B cell (primary cell): ENCODE measurements around the gene FARP1. TPM values are rescaled to one million over a fixed set of nuclear protein-coding genes. Genes with fewer than 3 reads are reported as not detected.

ENCODE experiments used
- ATAC-seq: fragments of 200-7000 bp; cut with Tn5 transposase; one replicate; pipeline ENCODE4 v1.10.0; 2021; ENCODE audit warnings: low read depth, mild to moderate bottlenecking, moderate number of reproducible peaks, moderate library complexity
- CTCF ChIA-PET: fragments of 350-600 bp; sonication (Branson Sonifier 250); formaldehyde crosslinking; loops from one replicate; lab custom pipeline; 2021; ENCODE audit warnings: antibody characterized with exemption, inconsistent platforms; lab: Charles Lee
- POLR2A ChIA-PET: fragments of 350-600 bp; sonication (Branson Sonifier 250); formaldehyde crosslinking; loops from one replicate; lab custom pipeline; 2021; ENCODE audit warnings: antibody characterized with exemption; lab: Charles Lee
- DNase-seq: peaks from one replicate; pipeline ENCODE4 v3.0.0; 2013
- H2AFZ ChIP-seq: 2 replicates; pipeline ENCODE4 v1.6.1; 2012; ENCODE audit warnings: mild to moderate bottlenecking, low read depth, low read length; ENCODE audit not compliant: insufficient read depth, poor library complexity, severe bottlenecking
- H3K27ac ChIP-seq, 2 donors: 1 replicate in 1 of 2; 2 replicates in 1 of 2; pipeline ENCODE4 v1.5.1; 2012 to 2013; ENCODE audit warnings: low read length in 2 of 2, mild to moderate bottlenecking in 2 of 2, moderate library complexity in 1 of 2
- H3K27me3 ChIP-seq, 4 experiments: fragments of 200-600 bp in 1 of 4; sonication (generic) in 1 of 4; replicated peaks in 1 of 4; 1 replicate in 2 of 4; 2 replicates in 2 of 4; pipeline versions ENCODE4 v1.6.1 to v1.7.0; 2013 to 2016; ENCODE audit warnings: low read length in 3 of 4, mild to moderate bottlenecking in 2 of 4, mixed read lengths in 1 of 4, moderate library complexity in 1 of 4; ENCODE audit not compliant: insufficient read depth in 4 of 4, control insufficient read depth in 3 of 4; ENCODE audit errors: control extremely low read depth in 1 of 4
- H3K36me3 ChIP-seq, 2 experiments: replicated peaks in 1 of 2; 1 replicate in 1 of 2; 2 replicates in 1 of 2; pipeline versions ENCODE4 v1.6.1 to v1.7.1; 2013; ENCODE audit warnings: low read length in 1 of 2; ENCODE audit not compliant: insufficient read depth in 2 of 2, control insufficient read depth in 1 of 2; ENCODE audit errors: control extremely low read depth in 1 of 2, extremely low read depth in 1 of 2
- H3K4me1 ChIP-seq, 2 donors: fragments of 200-600 bp in 1 of 2; sonication (generic) in 1 of 2; 1 replicate in 1 of 2; 2 replicates in 1 of 2; pipeline versions ENCODE4 v1.5.1 to v1.6.1; 2013 to 2017; ENCODE audit warnings: low read length in 2 of 2; ENCODE audit not compliant: control insufficient read depth in 2 of 2, insufficient read depth in 2 of 2
- H3K4me2 ChIP-seq: replicated peaks from 2 replicates; pipeline ENCODE3; 2012; ENCODE audit warnings: mild to moderate bottlenecking, low read depth, low read length; ENCODE audit not compliant: poor library complexity, severe bottlenecking
- H3K4me3 ChIP-seq, 5 experiments: fragments of 200-600 bp in 1 of 5; sonication (generic) in 1 of 5; 1 replicate in 3 of 5; 2 replicates in 2 of 5; pipeline versions ENCODE4 v1.5.1 to v1.7.0; 2011 to 2016; ENCODE audit warnings: low read length in 4 of 5, mild to moderate bottlenecking in 4 of 5, low read depth in 2 of 5, control low read depth in 1 of 5, moderate library complexity in 1 of 5; ENCODE audit not compliant: insufficient read depth in 1 of 5; ENCODE audit errors: control extremely low read depth in 1 of 5, extremely low read depth in 1 of 5
- H3K79me2 ChIP-seq: fragments of 200-600 bp; sonication (generic); one replicate; pipeline ENCODE4 v1.6.0; 2016; ENCODE audit warnings: low read length; ENCODE audit not compliant: control insufficient read depth, insufficient read depth
- H3K9ac ChIP-seq: fragments of 200-600 bp; sonication (generic); 2 replicates; pipeline ENCODE4 v1.6.1; 2017; ENCODE audit warnings: mild to moderate bottlenecking, low read length, moderate library complexity
- H3K9me3 ChIP-seq, 3 donors: one replicate each; pipeline versions ENCODE4 v1.6.1 to v1.7.1; 2013; ENCODE audit warnings: low read length in 2 of 3; ENCODE audit not compliant: control insufficient read depth in 2 of 3, insufficient read depth in 1 of 3; ENCODE audit errors: control extremely low read depth in 1 of 3
- H4K20me1 ChIP-seq: 2 replicates; pipeline ENCODE4 v1.6.0; 2012; ENCODE audit warnings: mild to moderate bottlenecking, low read length; ENCODE audit not compliant: insufficient read depth, control insufficient read depth, poor library complexity, severe bottlenecking
- H3K27ac Mint-ChIP-seq: one replicate; pipeline ENCODE4 v1.8.0; 2021; ENCODE audit warnings: mixed read lengths
- H3K27me3 Mint-ChIP-seq: one replicate; pipeline ENCODE4 v1.8.0; 2021; ENCODE audit warnings: mixed read lengths
- H3K4me1 Mint-ChIP-seq: one replicate; pipeline ENCODE4 v1.8.0; 2021; ENCODE audit warnings: mixed read lengths
- H3K4me3 Mint-ChIP-seq: one replicate; pipeline ENCODE4 v1.8.0; 2021; ENCODE audit warnings: mixed read lengths
- H3K9me3 Mint-ChIP-seq: one replicate; pipeline ENCODE4 v1.8.0; 2022; ENCODE audit warnings: mixed read lengths; ENCODE audit not compliant: insufficient read depth
- EZH2 ChIP-seq: IDR thresholded peaks from 2 replicates; pipeline ENCODE4 v1.6.1; 2012; ENCODE audit warnings: borderline replicate concordance, low read depth, mild to moderate bottlenecking, moderate library complexity, low read length; ENCODE audit not compliant: insufficient read depth, poor library complexity, severe bottlenecking
- WGBS: methylation state at CpG from one replicate; pipeline ENCODE4 v1.1.5; 2013; ENCODE audit warnings: missing lambda C conversion rate; ENCODE audit not compliant: insufficient coverage; 5-methylcytosine and 5-hydroxymethylcytosine counted together
- intact Hi-C: fragments of 100-400 bp; cut with micrococcal nuclease; formaldehyde crosslinking; loops from one replicate; pipeline ENCODE4 v1.10.0; 2022
- polyA plus RNA-seq: library from polyadenylated mRNA; depleted of rRNA; stranded (reverse); fragments of >200 nt; gene quantifications from 2 replicates; pipeline ENCODE4 v1.2.3, GENCODE V29; 2012
- total RNA-seq, 2 donors: library from RNA; stranded (reverse); fragments of 120-200 nt in 1 of 2; gene quantifications; 1 replicate in 1 of 2; 2 replicates in 1 of 2; pipeline versions ENCODE4 v1.2.3 to v1.2.4, GENCODE V29; 2013 to 2022
- TF ChIP-seq, protein P1 (sequence below): fragments of 200-600 bp; IDR thresholded peaks from one replicate; pipeline ENCODE4 v1.8.0; 2022; ENCODE audit warnings: antibody characterized with exemption, mild to moderate bottlenecking

The FARP1 gene
- total and polyA plus RNA-seq, 2 donors (not counting 1 experiment from before 2014, with no cell fraction given) = 0.15 to 1.5 TPM

DNA sequence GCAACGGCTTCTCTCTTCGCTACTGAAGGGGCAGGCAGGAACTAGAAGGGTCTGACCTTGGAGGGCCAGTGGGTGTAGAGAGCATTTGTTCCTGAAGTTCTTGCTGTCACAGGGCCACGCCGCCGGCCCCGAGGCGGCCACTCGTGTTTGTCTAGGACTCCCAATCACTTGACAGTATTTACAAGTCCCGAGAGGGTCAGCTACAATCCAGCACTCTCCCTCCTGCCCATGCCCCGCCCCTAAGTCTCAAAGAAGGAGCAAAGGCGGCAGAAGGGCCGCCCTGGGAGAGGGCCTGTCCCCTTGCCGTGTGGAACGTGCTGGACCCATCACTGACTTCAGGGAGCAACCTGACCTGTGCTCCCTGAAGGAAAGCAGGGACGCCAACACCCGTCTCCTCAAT lies 315.5 kb downstream of the FARP1 start:
- Histone ChIP-seq H3K27ac (no peak overlapping the region), H3K36me3 (peaks cover 3 to 88% of the 10 kb centered on the region in 2 experiments), H3K9me3 (no peaks in the 10 kb centered on the region), H4K20me1 (peaks cover 42% of the 10 kb centered on the region), H3K4me3 (no peak overlapping the region), H3K27me3 (no peaks in the 10 kb centered on the region), H2AFZ (no peak overlapping the region), H3K4me1 (no peaks in the 10 kb centered on the region), H3K4me2 (no peak overlapping the region), H3K9ac (no peak overlapping the region), H3K79me2 (peaks cover 18% of the 10 kb centered on the region)
- Mint-ChIP-seq H3K27ac (no peak overlapping the region), H3K4me3 (no peak overlapping the region), H3K27me3 (no peaks in the 10 kb centered on the region), H3K9me3 (no peaks in the 10 kb centered on the region), H3K4me1 (no peaks in the 10 kb centered on the region)
- CTCF ChIA-PET = no interaction called here
- intact Hi-C loops = no loop called here
- whole genome bisulfite sequencing = 96% methylated on average over 12 of the region's 16 CpGs
- POLR2A ChIA-PET = no interaction called here
- TF ChIP-seq EZH2 = no peak
- TF ChIP-seq, protein P1, sequence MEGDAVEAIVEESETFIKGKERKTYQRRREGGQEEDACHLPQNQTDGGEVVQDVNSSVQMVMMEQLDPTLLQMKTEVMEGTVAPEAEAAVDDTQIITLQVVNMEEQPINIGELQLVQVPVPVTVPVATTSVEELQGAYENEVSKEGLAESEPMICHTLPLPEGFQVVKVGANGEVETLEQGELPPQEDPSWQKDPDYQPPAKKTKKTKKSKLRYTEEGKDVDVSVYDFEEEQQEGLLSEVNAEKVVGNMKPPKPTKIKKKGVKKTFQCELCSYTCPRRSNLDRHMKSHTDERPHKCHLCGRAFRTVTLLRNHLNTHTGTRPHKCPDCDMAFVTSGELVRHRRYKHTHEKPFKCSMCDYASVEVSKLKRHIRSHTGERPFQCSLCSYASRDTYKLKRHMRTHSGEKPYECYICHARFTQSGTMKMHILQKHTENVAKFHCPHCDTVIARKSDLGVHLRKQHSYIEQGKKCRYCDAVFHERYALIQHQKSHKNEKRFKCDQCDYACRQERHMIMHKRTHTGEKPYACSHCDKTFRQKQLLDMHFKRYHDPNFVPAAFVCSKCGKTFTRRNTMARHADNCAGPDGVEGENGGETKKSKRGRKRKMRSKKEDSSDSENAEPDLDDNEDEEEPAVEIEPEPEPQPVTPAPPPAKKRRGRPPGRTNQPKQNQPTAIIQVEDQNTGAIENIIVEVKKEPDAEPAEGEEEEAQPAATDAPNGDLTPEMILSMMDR = no peak
- ATAC-seq = no peak
- no peak for DNase-seq

DNA sequence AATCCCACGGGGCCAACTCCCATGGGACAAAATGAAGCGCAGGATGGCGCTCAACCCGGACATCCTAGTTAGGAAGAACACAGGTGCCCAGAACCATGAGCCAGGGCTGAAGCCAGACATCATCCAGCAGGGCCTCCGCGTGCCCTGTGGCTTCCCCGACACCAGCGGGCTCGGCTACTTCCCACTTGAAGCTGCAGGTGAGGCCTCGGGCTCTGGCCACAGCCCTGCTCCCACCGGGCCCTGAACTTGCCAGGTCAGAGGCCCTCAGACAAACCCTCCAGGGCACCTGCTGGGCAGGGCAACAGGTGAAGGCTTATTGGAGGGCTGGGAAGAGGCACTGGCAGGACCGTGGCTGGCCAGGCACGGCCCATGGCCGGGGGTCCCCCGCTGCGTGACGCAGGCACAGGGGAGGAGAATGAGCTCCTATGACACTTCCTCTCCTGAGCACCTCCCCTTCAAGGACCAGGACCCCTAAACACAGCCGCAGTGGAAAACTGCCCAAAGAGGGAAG lies 316.3 kb downstream of the FARP1 start:
- ATAC-seq (no peak), DNase-seq (no peak)
- Histone ChIP-seq H3K79me2 (peaks cover 24% of the 10 kb centered on the region), H3K4me3 (no peak overlapping the region), H3K36me3 (peaks cover 3 to 86% of the 10 kb centered on the region in 2 experiments), H4K20me1 (peaks cover 47% of the 10 kb centered on the region), H3K4me2 (no peak overlapping the region), H3K9ac (no peak overlapping the region), H3K27me3 (no peaks in the 10 kb centered on the region), H3K4me1 (no peaks in the 10 kb centered on the region), H3K9me3 (no peaks in the 10 kb centered on the region), H2AFZ (no peak overlapping the region), H3K27ac (no peak overlapping the region)
- TF ChIP-seq, protein P1 = no peak
- TF ChIP-seq EZH2 = no peak
- Mint-ChIP-seq H3K4me1 (no peaks in the 10 kb centered on the region), H3K4me3 (no peak overlapping the region), H3K27me3 (no peaks in the 10 kb centered on the region), H3K9me3 (no peaks in the 10 kb centered on the region), H3K27ac (no peak overlapping the region)
- intact Hi-C loops = no loop called here
- ChIA-PET CTCF (no interaction called here), POLR2A (no interaction called here)
- WGBS = 97% methylated on average over 18 of the region's 18 CpGs
